OCI-LY7 (cell line): Measurements from ENCODE around the gene RRM2. TPM values are rescaled to one million over a fixed set of nuclear protein-coding genes. Genes with fewer than 3 reads are reported as not detected.

Experiments used
- BruUV-seq: library from RNA; stranded (reverse); fragments of 400-500 nt; replicated peaks from 2 replicates; lab custom pipeline; 2021; lab: Mats Ljungman, UMichigan
- CTCF ChIA-PET: fragments of 300-600 bp; sonication (Branson Sonifier 250); formaldehyde crosslinking; loops from one replicate; lab custom pipeline; 2022; ENCODE audit warnings: antibody characterized with exemption; ENCODE audit not compliant: unreplicated experiment; lab: Charles Lee
- POLR2A ChIA-PET: fragments of 300-600 bp; sonication (Branson Sonifier 250); formaldehyde crosslinking; loops from one replicate; lab custom pipeline; 2022; ENCODE audit warnings: antibody characterized with exemption; lab: Charles Lee
- DNase-seq: peaks from one replicate; pipeline ENCODE4 v3.0.0-alpha.2; 2015; ENCODE audit warnings: low spot score
- H2AFZ ChIP-seq: fragments of 200-600 bp; sonication (generic), shearing (Covaris generic); 2 replicates; pipeline ENCODE4 v1.6.1; 2014; ENCODE audit warnings: mild to moderate bottlenecking, antibody characterized with exemption, low read length, moderate library complexity
- H3K27ac ChIP-seq: fragments of 200-600 bp; sonication (generic); 2 replicates; pipeline ENCODE4 v1.5.1; 2014; ENCODE audit warnings: mixed run types, low read depth, mild to moderate bottlenecking, moderate library complexity, low read length, inconsistent platforms; ENCODE audit not compliant: poor library complexity, severe bottlenecking
- H3K36me3 ChIP-seq: fragments of 200-600 bp; sonication (generic); 2 replicates; pipeline ENCODE4 v1.6.1; 2014; ENCODE audit warnings: mild to moderate bottlenecking, antibody characterized with exemption, low read length, moderate library complexity, mixed read lengths; ENCODE audit not compliant: insufficient read depth
- H3K4me1 ChIP-seq: fragments of 200-600 bp; sonication (generic); 2 replicates; pipeline ENCODE4 v1.5.1; 2014; ENCODE audit warnings: mild to moderate bottlenecking, low read length; ENCODE audit not compliant: insufficient read depth, poor library complexity, severe bottlenecking
- H3K4me2 ChIP-seq: fragments of 200-600 bp; sonication (generic); 2 replicates; pipeline ENCODE4 v1.6.1; 2014; ENCODE audit warnings: mild to moderate bottlenecking, low read length
- H3K4me3 ChIP-seq: fragments of 200-600 bp; sonication (generic); 2 replicates; pipeline ENCODE4 v1.5.1; 2014; ENCODE audit warnings: mild to moderate bottlenecking, low read depth, low read length; ENCODE audit not compliant: poor library complexity, severe bottlenecking
- H3K79me2 ChIP-seq: fragments of 200-600 bp; sonication (generic); 2 replicates; pipeline ENCODE4 v1.6.1; 2016; ENCODE audit warnings: low read depth, mild to moderate bottlenecking, low read length, moderate library complexity, mixed read lengths; ENCODE audit not compliant: insufficient read depth
- H3K9me2 ChIP-seq: fragments of 200-600 bp; sonication (generic); 2 replicates; pipeline ENCODE4 v1.6.1; 2016; ENCODE audit warnings: mild to moderate bottlenecking, low read length, mixed read lengths; ENCODE audit not compliant: insufficient read depth
- H3K9me3 ChIP-seq: fragments of 200-600 bp; sonication (generic); 2 replicates; pipeline ENCODE4 v1.6.1; 2014; ENCODE audit warnings: mild to moderate bottlenecking, mixed run types, low read length, mixed read lengths
- H4K20me1 ChIP-seq: fragments of 200-600 bp; sonication (generic); 2 replicates; pipeline ENCODE4 v1.6.1; 2014; ENCODE audit warnings: mild to moderate bottlenecking, antibody characterized with exemption, low read length, moderate library complexity, mixed read lengths; ENCODE audit not compliant: insufficient read depth
- CTCF ChIP-seq: fragments of 200-600 bp; sonication (generic); conservative IDR thresholded peaks from 2 replicates; pipeline ENCODE4 v1.5.1; 2014; ENCODE audit warnings: mild to moderate bottlenecking, antibody characterized with exemption, low read length, moderate library complexity, mixed read lengths
- EZH2phosphoT487 ChIP-seq: fragments of 200-600 bp; sonication (generic); IDR thresholded peaks from 2 replicates; pipeline ENCODE4 v1.6.1; 2018; ENCODE audit warnings: low read depth, borderline replicate concordance, mild to moderate bottlenecking, mixed run types, antibody characterized with exemption, low read length, moderate library complexity, mixed read lengths
- intact Hi-C: fragments of 100-400 bp; cut with micrococcal nuclease; formaldehyde crosslinking; loops from one replicate; pipeline ENCODE4 v1.10.0; 2022; ENCODE audit not compliant: unreplicated experiment
- total RNA-seq, 2 experiments: library from RNA; depleted of rRNA in 1 of 2; stranded (reverse); fragments of >200 nt in 1 of 2; shearing (Covaris generic) in 1 of 2; gene quantifications; 2 replicates each; pipeline ENCODE4 v1.2.3, GENCODE V29; 2014 to 2022

RRM2 gene
- total RNA-seq, 2 experiments from 2014 or later, result 222 to 324 TPM

- Histone ChIP-seq H2AFZ (no peak overlapping the region), H3K36me3 (peaks cover 93% of the 10 kb centered on the region), H3K4me1 (no peaks in the 10 kb centered on the region), H4K20me1 (no peaks in the 10 kb centered on the region), H3K4me2 (no peak overlapping the region), H3K79me2 (no peaks in the 10 kb centered on the region), H3K27ac (no peak overlapping the region), H3K4me3 (no peak overlapping the region), H3K9me2 (no peaks in the 10 kb centered on the region), H3K9me3 (no peaks in the 10 kb centered on the region)
- intact Hi-C loops, result no loop called here
- CTCF ChIA-PET, result no interaction called here
- POLR2A ChIA-PET, result interaction anchor here (1.2 kb wide), 1 partner anchor 276 kb away, joined by 4 read pairs; no protein-coding TSS in a partner anchor
- no peak for DNase-seq
- TF ChIP-seq CTCF, result no peak
- TF ChIP-seq EZH2phosphoT487, result no peak
- no TSS peak for BruUV-seq
Observed at GRCh38 chr2:10148268-10148667, 25.7 kb downstream of the RRM2 start.

- intact Hi-C loops, result no loop called here
- BruUV-seq, result no TSS peak
- Histone ChIP-seq H3K4me1 (no peaks in the 10 kb centered on the region), H2AFZ (no peak overlapping the region), H3K79me2 (no peaks in the 10 kb centered on the region), H3K4me3 (no peak overlapping the region), H4K20me1 (no peaks in the 10 kb centered on the region), H3K36me3 (peaks cover 92% of the 10 kb centered on the region), H3K4me2 (no peak overlapping the region), H3K9me2 (no peaks in the 10 kb centered on the region), H3K9me3 (no peaks in the 10 kb centered on the region), H3K27ac (no peak overlapping the region)
- CTCF ChIA-PET, result no interaction called here
- POLR2A ChIA-PET, result interaction anchor here (1.2 kb wide), 1 partner anchor 274 kb away, joined by 4 read pairs; no protein-coding TSS in a partner anchor
- no peak for DNase-seq
- TF ChIP-seq EZH2phosphoT487, result no peak
Observed at GRCh38 chr2:10149635-10150034, 27.1 kb downstream of the RRM2 start.

GRCh38 chr2:10150436-10150835, 27.9 kb downstream of the RRM2 start:
- H3K27ac ChIP-seq, result no peak overlapping the region
- H3K4me1 ChIP-seq, result no peaks in the 10 kb centered on the region
- no peak for TF ChIP-seq EZH2phosphoT487
- TF ChIP-seq CTCF, result no peak
- no peak overlapping the region for H3K4me2 ChIP-seq
- no peaks in the 10 kb centered on the region for H3K9me2 ChIP-seq
- no peak overlapping the region for H3K4me3 ChIP-seq
- H2AFZ ChIP-seq, result no peak overlapping the region
- H3K9me3 ChIP-seq, result no peaks in the 10 kb centered on the region
- CTCF ChIA-PET, result no interaction called here
- BruUV-seq, result no TSS peak
- DNase-seq, result no peak
- H3K36me3 ChIP-seq, result peaks cover 92% of the 10 kb centered on the region
- no peaks in the 10 kb centered on the region for H3K79me2 ChIP-seq
- POLR2A ChIA-PET, result interaction anchor here (0.7 kb wide), 1 partner anchor 179 kb away, joined by 3 read pairs; no protein-coding TSS in a partner anchor
- intact Hi-C loops, result no loop called here
- no peaks in the 10 kb centered on the region for H4K20me1 ChIP-seq
